ENCODE results near the gene TBL1X. TPM values are rescaled to one million over a fixed set of nuclear protein-coding genes. Genes with fewer than 3 reads are reported as not detected.

TBL1X gene
- total and polyA plus RNA-seq, 12 donors, result 5.0 to 256 (median 28.1) TPM

DNA sequence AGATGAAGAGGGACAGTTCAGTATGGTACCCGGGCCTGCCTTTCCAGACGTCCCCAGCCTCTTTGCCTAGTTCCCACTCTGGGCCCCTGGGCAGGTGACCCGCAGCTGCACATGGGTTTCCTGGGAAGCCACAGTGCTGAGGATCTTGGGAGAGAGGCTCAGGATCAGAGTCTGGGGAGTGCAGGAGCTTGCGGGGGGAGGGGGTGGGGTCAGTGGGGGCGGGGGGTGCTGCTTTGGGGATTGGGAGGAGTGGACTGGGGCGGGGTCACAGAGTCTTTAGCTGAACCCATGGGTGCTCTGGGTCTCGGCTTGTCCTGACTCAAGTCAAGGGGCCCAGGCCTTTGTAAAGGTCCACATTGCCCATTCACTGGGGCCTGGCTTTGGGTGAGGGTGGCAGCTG lies 63.6 kb downstream of the TBL1X start:
- Histone ChIP-seq H3K4me3 (no peak overlapping the region), H3K4me1 (replicated peaks in 1 of 2) (peaks cover 0 to 3% of the 10 kb centered on the region in 2 donors), H3K27ac (no peak overlapping the region), H3K9me3 (replicated peaks in 1 of 3) (no peaks in the 10 kb centered on the region), H3K27me3 (no peaks in the 10 kb centered on the region), H3K36me3 (replicated peaks in 1 of 2) (no peaks in the 10 kb centered on the region)
- DNase-seq, result no peak
- no peak for TF ChIP-seq POLR2A (IDR thresholded peaks at IDR 0.05)
- TF ChIP-seq, protein P1, sequence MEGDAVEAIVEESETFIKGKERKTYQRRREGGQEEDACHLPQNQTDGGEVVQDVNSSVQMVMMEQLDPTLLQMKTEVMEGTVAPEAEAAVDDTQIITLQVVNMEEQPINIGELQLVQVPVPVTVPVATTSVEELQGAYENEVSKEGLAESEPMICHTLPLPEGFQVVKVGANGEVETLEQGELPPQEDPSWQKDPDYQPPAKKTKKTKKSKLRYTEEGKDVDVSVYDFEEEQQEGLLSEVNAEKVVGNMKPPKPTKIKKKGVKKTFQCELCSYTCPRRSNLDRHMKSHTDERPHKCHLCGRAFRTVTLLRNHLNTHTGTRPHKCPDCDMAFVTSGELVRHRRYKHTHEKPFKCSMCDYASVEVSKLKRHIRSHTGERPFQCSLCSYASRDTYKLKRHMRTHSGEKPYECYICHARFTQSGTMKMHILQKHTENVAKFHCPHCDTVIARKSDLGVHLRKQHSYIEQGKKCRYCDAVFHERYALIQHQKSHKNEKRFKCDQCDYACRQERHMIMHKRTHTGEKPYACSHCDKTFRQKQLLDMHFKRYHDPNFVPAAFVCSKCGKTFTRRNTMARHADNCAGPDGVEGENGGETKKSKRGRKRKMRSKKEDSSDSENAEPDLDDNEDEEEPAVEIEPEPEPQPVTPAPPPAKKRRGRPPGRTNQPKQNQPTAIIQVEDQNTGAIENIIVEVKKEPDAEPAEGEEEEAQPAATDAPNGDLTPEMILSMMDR (IDR thresholded peaks at IDR 0.05), result no peak
- 69 to 91% (median 74%) methylated on average over 4 to 7 of the region's 7 CpGs; no CpG with 5 or more reads in 1 of the 4 donors for WGBS, 4 donors
- intact Hi-C loops (cut with DNase I), result no loop called here

DNA sequence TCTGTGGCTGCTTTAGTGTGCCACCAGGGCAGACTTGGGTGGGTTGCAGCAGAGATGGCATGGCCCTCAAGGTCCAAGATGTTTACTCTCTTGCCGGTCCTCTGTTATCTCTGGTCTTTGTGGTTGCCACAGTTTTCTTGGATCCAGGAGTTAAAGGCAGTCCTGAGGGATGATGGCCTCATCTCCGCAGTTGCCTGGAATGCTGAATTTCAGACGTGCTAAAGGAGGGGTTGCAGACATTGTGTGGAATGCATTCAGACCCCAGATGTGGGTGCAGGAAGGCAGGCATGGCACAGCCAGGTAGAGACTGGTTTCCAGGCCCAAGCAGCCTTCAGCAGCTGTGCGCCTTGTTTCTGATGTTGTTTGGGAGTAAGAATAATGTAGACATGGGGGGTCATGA lies 64.4 kb downstream of the TBL1X start:
- Histone ChIP-seq H3K36me3 (replicated peaks in 1 of 2) (no peaks in the 10 kb centered on the region), H3K4me3 (no peak overlapping the region), H3K27me3 (no peaks in the 10 kb centered on the region), H3K9me3 (replicated peaks in 1 of 3) (no peaks in the 10 kb centered on the region), H3K4me1 (replicated peaks in 1 of 2) (peaks cover 0 to 3% of the 10 kb centered on the region in 2 donors), H3K27ac (no peak overlapping the region)
- DNase-seq, result no peak
- intact Hi-C loops (cut with DNase I), result no loop called here
- no peak for TF ChIP-seq POLR2A (IDR thresholded peaks at IDR 0.05)
- TF ChIP-seq, protein P1 (IDR thresholded peaks at IDR 0.05), result no peak
- WGBS, 4 donors, result 67 to 80% (median 73%) methylated on average over 3 to 4 of the region's 4 CpGs

DNA sequence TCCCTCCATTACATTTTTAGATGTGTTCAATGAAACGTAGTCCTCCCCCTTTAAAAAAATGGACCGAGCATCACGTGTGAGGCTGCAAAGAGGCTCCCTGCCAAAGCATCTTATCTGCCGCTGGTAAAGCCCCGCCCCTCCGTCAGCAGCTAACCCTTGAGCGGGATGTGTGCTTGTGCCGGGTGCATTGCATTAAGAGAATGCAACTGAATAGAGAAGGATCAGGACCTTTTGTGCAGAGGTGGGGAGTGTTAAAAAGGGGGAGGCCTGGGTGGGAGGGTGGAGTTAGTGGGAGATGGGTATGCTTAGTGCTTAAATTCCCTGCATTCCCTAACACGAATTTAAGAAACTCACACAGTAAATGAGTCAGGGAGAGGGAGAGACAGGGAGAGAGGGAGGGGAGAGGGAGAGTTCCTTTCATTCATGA lies 66.0 kb downstream of the TBL1X start:
- TF ChIP-seq POLR2A (IDR thresholded peaks at IDR 0.05), result no peak
- peaks cover 0 to 10% of the 10 kb centered on the region in 2 donors for H3K4me1 ChIP-seq (replicated peaks in 1 of 2)
- no peaks in the 10 kb centered on the region for H3K36me3 ChIP-seq (replicated peaks in 1 of 2)
- H3K27me3 ChIP-seq, result no peaks in the 10 kb centered on the region
- no peak overlapping the region for H3K4me3 ChIP-seq
- H3K27ac ChIP-seq, result no peak overlapping the region
- intact Hi-C loops (cut with DNase I), result no loop called here
- peak; percentile 64 to 85 (median 80) for DNase-seq
- WGBS, 4 donors, result 0 to 2% (median 1%) methylated on average over 9 of the region's 9 CpGs
- no peaks in the 10 kb centered on the region for H3K9me3 ChIP-seq (replicated peaks in 1 of 3)

DNA sequence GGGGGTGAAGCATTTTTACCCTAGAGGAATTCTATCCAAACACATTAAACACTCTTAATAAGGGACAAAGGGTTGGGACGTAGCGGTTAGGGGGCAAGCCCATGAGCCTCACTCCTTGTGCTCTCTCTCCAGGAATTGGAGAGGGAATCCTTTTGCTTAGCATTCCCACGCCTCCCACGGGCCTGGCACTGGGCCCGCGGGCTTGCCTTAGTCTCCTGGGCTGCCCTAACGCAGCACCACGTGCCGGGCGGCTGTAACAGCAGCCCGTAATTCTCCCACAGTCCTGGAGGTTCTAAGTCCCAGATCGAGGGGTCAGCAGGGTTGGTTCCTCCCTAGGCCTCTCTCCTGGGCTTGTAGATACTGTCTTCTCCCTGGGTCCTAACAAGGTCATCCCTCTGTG lies 67.5 kb downstream of the TBL1X start:
- WGBS, 4 donors, result 64 to 84% (median 71%) methylated on average over 3 to 12 of the region's 12 CpGs
- Histone ChIP-seq H3K27ac (no peak overlapping the region), H3K4me1 (replicated peaks in 1 of 2) (peaks cover 0 to 10% of the 10 kb centered on the region in 2 donors), H3K9me3 (replicated peaks in 1 of 3) (no peaks in the 10 kb centered on the region), H3K36me3 (replicated peaks in 1 of 2) (no peaks in the 10 kb centered on the region), H3K4me3 (no peak overlapping the region), H3K27me3 (no peaks in the 10 kb centered on the region)
- TF ChIP-seq, protein P1 (IDR thresholded peaks at IDR 0.05), result no peak
- TF ChIP-seq POLR2A (IDR thresholded peaks at IDR 0.05), result no peak
- DNase-seq, result no peak
- intact Hi-C loops (cut with DNase I), result no loop called here

DNA sequence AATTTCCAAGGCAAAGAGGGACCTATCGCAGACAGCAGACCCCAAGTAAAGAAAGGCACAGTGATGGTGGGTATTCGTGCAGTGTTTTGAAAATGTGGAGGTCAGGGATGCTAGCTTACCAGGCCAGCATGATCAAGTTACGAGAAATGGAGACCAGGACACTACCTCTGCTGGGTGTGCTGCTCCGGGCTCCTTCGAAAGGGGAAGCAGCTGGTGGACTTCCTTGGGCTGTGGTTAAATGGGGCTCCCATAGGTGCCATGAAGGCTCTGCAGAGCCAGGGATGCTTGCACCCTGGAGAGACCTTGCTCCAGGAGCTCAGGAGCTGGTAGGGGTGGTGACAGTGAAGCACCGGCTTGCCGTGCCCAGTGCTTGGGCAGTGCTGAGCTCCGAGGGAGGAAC lies 68.8 kb downstream of the TBL1X start:
- Histone ChIP-seq H3K27me3 (no peaks in the 10 kb centered on the region), H3K4me3 (no peak overlapping the region), H3K36me3 (replicated peaks in 1 of 2) (no peaks in the 10 kb centered on the region), H3K9me3 (replicated peaks in 1 of 3) (no peaks in the 10 kb centered on the region), H3K27ac (no peak overlapping the region), H3K4me1 (replicated peaks in 1 of 2) (peaks cover 0 to 10% of the 10 kb centered on the region in 2 donors)
- no peak for DNase-seq
- intact Hi-C loops (cut with DNase I), result no loop called here
- WGBS, 4 donors, result 76 to 87% (median 83%) methylated on average over 6 to 8 of the region's 8 CpGs
- no peak for TF ChIP-seq POLR2A (IDR thresholded peaks at IDR 0.05)
- TF ChIP-seq, protein P1 (IDR thresholded peaks at IDR 0.05), result no peak

All from adrenal gland (tissue), 12 donors.